GM15510 (cell line): ENCODE measurements around the gene C6orf132.

ENCODE experiments used
- POLR2A ChIP-seq: IDR thresholded peaks from 3 replicates; pipeline ENCODE4 v1.6.1; 2011; ENCODE audit warnings: borderline replicate concordance; ENCODE audit not compliant: insufficient read length; ENCODE audit errors: extremely low read depth

The C6orf132 gene

GRCh38 chr6:42171813-42172581, 29.6 kb upstream of the C6orf132 start:
- TF ChIP-seq POLR2A, result no peak

DNA sequence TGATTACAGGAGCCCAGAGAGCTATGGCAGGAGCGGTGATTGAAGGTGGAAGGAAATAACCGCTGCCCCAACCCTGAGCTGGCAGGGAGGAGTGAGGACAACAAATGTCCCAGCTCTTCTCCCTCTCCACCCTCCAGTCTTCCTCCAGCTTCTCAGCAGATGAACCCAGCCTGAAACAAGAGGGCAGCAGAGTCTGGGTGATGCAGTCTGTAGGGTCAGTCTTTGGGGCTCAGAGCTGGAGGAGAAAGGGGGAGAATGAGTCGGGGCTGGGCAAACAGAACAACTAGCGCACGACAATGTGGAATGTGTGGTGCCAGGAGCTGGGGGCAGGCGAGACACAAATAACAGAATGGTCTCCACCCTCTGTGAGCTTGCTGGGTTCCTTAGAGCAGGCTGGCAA, 26.2 kb upstream of the C6orf132 start:
- no peak for TF ChIP-seq POLR2A

DNA sequence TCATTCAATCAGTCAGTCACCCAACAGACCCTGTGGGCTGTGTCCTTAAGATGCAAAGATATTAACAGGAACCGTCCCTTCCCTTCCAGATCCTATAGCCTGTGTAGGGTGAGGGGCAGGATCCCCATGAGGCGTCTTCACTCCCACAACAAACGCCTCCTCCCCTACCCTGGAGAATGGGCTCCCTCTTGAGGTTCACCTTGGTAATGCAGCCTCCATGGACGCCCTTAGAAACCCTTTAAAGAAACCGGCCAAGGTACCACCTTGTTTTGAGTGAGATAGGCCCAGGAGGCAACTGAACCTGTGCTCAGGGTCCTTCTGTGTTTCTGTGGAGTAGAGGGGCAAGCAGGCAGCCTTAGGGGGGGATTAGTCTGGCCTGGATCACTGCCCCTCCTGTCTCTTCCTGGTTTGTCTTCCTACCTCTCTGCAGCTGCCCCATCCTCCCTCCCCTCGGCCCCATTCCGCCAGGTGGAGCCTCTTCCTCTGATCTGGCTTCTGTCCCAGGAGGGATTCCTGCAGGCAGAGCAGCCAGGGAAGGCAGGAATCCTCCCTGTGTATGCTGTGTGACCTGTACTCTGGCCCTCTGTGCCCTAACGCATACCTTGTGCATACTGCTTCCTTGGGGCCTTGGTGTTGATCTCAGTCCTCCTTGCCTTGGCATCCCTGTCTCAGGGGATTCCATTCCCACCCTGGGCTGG, 24.2 kb upstream of the C6orf132 start:
- no peak for TF ChIP-seq POLR2A

DNA sequence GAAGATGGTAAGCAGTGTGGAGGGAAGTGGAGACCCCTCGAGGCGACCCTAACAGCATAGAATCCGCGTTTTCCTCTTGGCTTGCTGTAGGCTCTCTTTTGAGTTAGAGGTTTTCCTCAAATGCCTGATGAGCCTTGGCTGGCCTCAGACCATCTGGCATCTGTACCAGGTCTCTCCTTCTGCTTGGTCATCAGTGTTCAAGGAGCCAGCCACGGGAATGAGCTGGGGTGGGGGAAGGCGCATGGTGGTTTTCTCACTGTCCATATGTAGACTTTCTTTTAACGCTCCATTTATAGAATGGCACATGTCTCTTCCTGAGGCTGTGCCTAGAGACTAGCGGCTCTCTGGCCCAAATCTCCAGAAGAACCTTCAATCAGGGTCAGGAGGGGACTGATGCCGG, 22.6 kb upstream of the C6orf132 start:
- TF ChIP-seq POLR2A, result no peak

DNA sequence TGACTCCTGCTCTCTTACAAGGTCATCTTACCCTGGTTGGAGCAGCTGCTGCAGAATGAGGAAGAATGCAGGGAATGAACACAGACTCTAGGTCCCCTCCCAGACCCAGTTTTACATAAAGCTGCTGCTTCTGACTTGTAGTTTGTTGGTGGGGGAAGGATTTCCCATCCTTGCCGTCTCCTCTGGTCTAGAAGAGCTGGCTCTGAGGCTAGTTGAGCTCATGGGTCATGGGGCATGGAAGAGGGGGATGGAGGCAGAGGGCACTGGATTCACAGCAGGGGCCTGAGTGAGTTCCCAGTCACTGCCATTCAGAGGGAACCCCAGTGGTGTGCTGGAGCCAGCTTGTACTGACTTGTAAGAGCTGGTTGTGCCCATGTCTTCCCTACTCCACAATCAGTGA, 21.6 kb upstream of the C6orf132 start:
- no peak for TF ChIP-seq POLR2A

DNA sequence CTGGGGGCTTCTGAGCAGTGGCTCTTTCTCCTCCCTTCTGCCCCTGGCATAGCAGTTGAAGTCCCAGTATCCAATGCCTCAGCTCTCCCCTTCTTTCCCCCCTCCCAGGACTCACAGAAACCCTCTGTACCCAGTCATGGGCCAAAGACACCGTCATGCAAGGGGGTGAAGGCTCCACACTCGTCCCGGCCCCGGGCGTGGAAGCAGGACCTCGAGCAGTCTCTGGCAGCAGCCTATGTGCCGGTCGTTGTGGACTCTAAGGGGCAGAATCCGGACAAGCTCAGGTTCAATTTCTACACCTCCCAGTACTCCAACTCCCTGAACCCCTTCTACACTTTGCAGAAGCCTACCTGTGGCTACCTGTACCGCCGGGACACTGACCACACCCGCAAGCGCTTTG, 20.4 kb upstream of the C6orf132 start:
- TF ChIP-seq POLR2A, result no peak

DNA sequence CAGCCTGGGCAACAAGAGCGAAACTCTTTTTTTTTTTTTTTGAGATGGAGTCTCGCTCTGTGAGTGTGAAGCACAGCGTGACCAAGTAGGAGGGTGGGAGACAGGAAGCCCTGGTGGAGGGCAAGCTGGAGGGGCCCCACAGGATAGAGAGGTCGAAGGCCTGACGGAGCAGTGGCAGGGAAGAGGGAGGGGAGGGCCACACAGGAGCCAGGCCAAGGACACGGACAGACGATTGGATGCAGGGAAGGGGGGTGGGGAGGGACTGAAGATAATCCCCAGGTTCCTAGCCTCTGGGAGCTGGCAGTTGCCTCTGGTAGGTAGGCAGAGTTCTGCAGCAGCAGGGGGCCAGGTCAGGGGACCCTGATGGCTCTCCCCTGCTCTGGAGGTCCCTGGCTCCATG, 20.0 kb upstream of the C6orf132 start:
- no peak for TF ChIP-seq POLR2A

DNA sequence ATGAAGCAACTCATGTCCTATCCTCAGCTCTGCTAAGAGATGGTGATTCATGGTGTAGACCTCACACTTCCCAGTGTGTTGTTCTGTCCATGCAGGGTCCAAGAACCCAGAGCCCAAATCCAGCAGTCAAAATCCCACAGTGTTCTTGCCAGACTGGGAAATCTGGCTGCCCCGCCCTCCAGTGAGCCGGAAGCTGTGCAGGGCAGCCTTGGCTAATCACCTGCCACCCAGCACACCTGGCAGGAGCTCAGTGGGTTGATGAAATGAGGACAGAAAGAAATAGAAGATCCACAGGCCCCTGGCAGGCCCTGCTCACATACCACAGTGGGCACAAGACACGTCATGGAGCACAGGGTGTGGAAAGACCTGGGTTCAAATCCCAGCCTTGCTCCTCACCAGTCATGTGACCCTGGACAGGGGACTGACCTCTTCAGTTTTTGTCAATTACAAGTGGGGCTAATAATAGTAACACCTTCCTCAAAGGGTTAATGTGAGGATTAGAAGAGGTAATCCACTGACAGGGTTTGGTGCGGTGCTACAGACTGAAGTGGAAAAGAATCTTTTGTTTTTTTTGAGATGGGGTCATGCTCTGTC, 17.1 kb upstream of the C6orf132 start:
- no peak for TF ChIP-seq POLR2A

DNA sequence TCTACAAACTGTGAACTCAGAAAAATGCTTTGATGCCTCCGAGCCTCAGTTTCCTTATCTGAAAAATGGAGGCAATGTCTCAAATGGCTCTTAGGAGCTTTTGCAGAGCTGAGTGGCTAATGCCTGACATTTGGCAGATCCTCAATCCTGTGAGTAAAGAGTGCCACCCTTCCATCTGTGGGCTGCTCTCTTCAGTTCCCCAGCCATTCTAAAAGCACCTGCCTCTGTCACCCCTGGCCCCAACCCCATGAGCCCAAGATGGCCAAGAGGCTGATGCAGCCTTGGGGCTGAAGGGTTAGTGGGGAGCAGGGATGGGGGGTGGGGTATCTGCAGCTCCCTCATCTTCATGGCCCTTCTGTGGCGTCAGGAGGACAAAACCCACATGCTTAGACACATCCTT, 16.2 kb upstream of the C6orf132 start:
- TF ChIP-seq POLR2A, result no peak

GRCh38 chr6:42158011-42158410, 15.6 kb upstream of the C6orf132 start:
- no peak for TF ChIP-seq POLR2A

GRCh38 chr6:42156638-42157037, 14.2 kb upstream of the C6orf132 start:
- no peak for TF ChIP-seq POLR2A

- TF ChIP-seq POLR2A, result no peak
Measured at GRCh38 chr6:42155293-42155692, 12.9 kb upstream of the C6orf132 start.

GRCh38 chr6:42154461-42155209, 12.2 kb upstream of the C6orf132 start:
- TF ChIP-seq POLR2A, result no peak

DNA sequence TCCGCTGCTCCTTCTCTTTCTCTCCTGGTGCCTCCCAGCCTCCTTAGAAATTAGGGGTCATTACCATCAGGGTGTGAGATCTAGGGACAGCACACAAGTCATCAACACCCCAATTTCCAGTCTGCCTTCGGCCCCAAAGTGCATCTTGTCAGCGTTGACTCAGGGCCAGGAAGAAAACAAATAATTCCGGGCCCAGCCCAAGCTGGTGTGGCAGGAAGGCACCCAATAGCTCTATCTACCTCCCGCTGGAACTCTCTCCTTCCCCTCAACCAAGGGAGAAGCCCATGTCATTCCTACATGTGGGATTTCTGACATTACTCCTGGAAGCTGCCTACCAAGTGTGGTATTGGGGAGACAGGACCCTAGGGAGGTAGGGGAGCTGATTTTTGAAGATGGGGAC, 11.5 kb upstream of the C6orf132 start:
- TF ChIP-seq POLR2A, result no peak

DNA sequence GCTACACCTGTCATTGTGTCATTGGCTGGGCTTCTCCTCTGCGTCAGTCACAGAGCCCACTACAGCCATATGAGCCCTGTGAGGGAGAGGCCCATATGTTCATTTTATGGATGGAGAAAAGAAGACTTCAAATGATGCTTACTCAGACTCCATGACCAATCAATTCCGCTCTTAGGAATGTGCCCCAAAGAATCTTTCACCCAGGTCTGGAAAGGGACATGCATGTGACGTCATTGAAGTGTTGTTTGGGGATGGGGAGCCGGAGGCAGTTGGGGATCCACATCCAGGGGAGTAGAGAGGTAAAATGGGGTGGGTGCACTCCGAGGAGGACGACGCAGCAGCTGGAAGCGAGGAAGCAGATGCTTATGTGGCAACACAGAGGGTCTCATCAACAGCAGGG, 9.6 kb upstream of the C6orf132 start:
- no peak for TF ChIP-seq POLR2A

DNA sequence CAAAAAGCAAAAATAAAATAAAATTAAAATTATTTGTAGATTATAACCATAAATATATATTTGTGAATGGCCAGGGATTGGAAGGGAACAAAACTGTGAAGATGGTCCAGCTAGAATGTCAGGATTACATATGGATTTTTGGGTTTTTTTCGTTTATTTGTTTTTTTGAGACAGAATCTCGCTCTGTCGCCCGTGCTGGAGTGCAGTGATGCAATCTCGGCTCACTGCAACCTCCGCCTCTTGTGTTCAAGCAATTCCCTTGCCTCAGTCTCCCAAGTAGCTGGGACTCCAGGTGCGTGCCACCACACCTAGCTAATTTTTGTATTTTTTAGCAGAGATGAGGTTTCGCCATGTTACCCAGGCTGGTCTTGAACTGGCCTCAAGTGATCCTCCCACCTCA, 7.8 kb upstream of the C6orf132 start:
- no peak for TF ChIP-seq POLR2A

DNA sequence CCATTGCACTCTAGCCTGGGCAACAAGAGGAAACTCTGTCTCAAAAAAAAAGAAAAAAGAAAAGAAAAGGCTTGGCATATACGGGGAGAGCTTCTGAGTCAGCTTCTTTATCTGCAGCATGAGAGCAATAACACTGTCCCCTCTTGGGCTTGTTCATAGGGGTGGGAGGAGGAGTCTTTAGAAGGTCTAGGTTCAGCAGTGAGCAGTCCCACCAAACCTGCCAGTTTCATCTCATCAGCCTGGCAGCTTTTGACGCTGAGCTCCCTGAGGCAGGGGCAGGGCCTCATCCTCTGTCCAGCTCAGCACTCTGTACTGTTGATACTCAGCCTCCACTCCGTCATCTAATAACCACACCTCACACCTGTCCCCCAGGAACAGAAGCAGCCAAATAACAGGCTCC, 5.6 kb upstream of the C6orf132 start:
- TF ChIP-seq POLR2A, result no peak
